Measurements from ENCODE around the gene CYBRD1. TPM values are rescaled to one million over a fixed set of nuclear protein-coding genes. Genes with fewer than 3 reads are reported as not detected.

CYBRD1 gene
- total and polyA plus RNA-seq, 4 donors: 25.2 to 488 (median 71.4) TPM

DNA sequence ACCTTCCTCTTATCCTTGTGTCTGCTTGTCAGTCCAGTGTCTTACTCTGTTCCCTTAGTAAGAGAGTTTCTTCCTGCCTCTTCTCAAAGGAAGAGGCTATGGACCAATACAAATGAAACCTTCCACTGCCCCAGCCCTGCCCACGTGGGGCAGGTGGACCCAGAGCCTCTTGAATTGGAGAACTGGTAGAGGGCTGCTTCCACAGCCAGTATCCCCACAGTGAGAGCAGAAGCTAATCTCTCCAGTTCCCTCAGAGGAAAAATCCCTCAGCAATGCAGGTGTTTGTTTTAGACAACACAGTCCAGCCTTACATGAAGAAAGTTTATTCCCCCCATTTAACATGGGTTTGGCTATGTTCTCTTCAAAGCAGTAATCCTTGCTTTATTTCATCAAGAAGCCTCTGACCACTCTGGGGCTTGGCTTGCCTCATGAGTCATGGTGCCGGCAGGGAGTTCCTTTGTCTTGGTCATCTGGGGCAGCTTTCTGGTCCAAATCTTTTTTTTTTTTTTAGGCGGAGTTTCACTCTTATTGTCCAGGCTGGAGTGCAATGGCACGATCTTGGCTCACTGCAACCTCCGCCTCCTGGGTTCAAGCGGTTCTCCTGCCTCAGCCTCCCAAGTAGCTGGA is 6.5 kb upstream of the CYBRD1 start:
- no peaks in the 10 kb centered on the region for H3K36me3 ChIP-seq (ENCODE audit: control insufficient read depth in 4 of 4, insufficient read depth in 4 of 4, low read length in 4 of 4)
- no peak overlapping the region for H3K27ac ChIP-seq (ENCODE audit: low read depth in 1 of 2, low read length in 1 of 2)
- H3K9me3 ChIP-seq (ENCODE audit: control insufficient read depth in 4 of 4, insufficient read depth in 3 of 4, low read length in 3 of 4): no peaks in the 10 kb centered on the region
- H3K27me3 ChIP-seq (ENCODE audit: control insufficient read depth in 3 of 3, insufficient read depth in 3 of 3, low read length in 2 of 3): peaks cover 0 to 3% (median 0%) of the 10 kb centered on the region in 3 donors
- no peak for TF ChIP-seq CTCF (IDR thresholded peaks at IDR 0.05; ENCODE audit: control extremely low read depth, extremely low read depth)
- DNase-seq (no peak), ATAC-seq (ENCODE audit: insufficient read depth, low FRiP score) (no peak)
- WGBS, 2 donors: 79 to 83% methylated on average over 6 of the region's 6 CpGs
- H3K4me1 ChIP-seq (ENCODE audit: control insufficient read depth in 5 of 5, insufficient read depth in 5 of 5, low read length in 5 of 5): peaks cover 0 to 1% (median 0%) of the 10 kb centered on the region in 5 donors
- no peak overlapping the region for H3K9ac ChIP-seq (ENCODE audit: insufficient read depth in 1 of 2, low read length in 2 of 2)
- H3K4me3 ChIP-seq: no peak overlapping the region

GRCh38 chr2:171516793-171517192 is 5.5 kb upstream of the CYBRD1 start:
- Histone ChIP-seq H3K27me3 (ENCODE audit: control insufficient read depth in 3 of 3, insufficient read depth in 3 of 3, low read length in 2 of 3) (peaks cover 0 to 6% (median 0%) of the 10 kb centered on the region in 3 donors), H3K36me3 (ENCODE audit: control insufficient read depth in 4 of 4, insufficient read depth in 4 of 4, low read length in 4 of 4) (no peaks in the 10 kb centered on the region), H3K9me3 (ENCODE audit: control insufficient read depth in 4 of 4, insufficient read depth in 3 of 4, low read length in 3 of 4) (no peaks in the 10 kb centered on the region), H3K27ac (ENCODE audit: low read depth in 1 of 2, low read length in 1 of 2) (no peak overlapping the region), H3K4me3 (no peak overlapping the region), H3K4me1 (ENCODE audit: control insufficient read depth in 5 of 5, insufficient read depth in 5 of 5, low read length in 5 of 5) (peaks cover 0 to 7% (median 1%) of the 10 kb centered on the region in 5 donors), H3K9ac (ENCODE audit: insufficient read depth in 1 of 2, low read length in 2 of 2) (no peak overlapping the region)
- ATAC-seq (ENCODE audit: insufficient read depth, low FRiP score): no peak
- no peak for TF ChIP-seq CTCF (IDR thresholded peaks at IDR 0.05; ENCODE audit: control extremely low read depth, extremely low read depth)
- WGBS, 2 donors: 94% methylated on average over 5 of the region's 5 CpGs
- no peak for DNase-seq

DNA sequence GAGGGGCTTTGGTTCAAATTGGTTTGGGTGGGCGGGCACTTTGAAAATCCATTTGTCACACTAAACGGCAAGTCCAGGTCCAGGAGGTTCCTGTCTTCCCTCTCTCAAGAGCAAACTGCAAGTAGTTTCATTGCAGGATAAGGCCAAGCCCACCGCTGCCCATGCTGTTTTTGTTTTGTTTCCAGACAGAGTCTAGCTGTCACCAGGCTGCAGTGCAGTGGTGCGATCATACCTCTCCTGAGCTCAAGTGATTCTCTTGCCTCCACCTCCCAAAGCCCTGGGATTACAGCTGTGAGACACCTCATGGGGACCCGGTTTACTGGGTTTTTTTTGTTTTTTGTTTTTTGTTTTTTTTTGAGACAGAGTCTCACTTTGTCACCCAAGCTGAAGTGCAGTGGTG is 1.8 kb upstream of the CYBRD1 start:
- 88 to 90% methylated on average over 5 of the region's 5 CpGs for WGBS, 2 donors
- no peaks in the 10 kb centered on the region for H3K9me3 ChIP-seq (ENCODE audit: control insufficient read depth in 4 of 4, insufficient read depth in 3 of 4, low read length in 3 of 4)
- TF ChIP-seq CTCF (IDR thresholded peaks at IDR 0.05; ENCODE audit: control extremely low read depth, extremely low read depth): no peak
- no peak overlapping the region for H3K9ac ChIP-seq (ENCODE audit: insufficient read depth in 1 of 2, low read length in 2 of 2)
- H3K27me3 ChIP-seq (ENCODE audit: control insufficient read depth in 3 of 3, insufficient read depth in 3 of 3, low read length in 2 of 3): peaks cover 0 to 3% (median 0%) of the 10 kb centered on the region in 3 donors
- H3K27ac ChIP-seq (ENCODE audit: low read depth in 1 of 2, low read length in 1 of 2): no peak overlapping the region
- ATAC-seq (ENCODE audit: insufficient read depth, low FRiP score) (no peak), DNase-seq (no peak)
- peaks cover 0 to 14% (median 5%) of the 10 kb centered on the region in 5 donors for H3K4me1 ChIP-seq (ENCODE audit: control insufficient read depth in 5 of 5, insufficient read depth in 5 of 5, low read length in 5 of 5)
- no peak overlapping the region for H3K4me3 ChIP-seq
- no peaks in the 10 kb centered on the region for H3K36me3 ChIP-seq (ENCODE audit: control insufficient read depth in 4 of 4, insufficient read depth in 4 of 4, low read length in 4 of 4)
